GM12801 (cell line): Measurements from ENCODE around the gene BRPF1.

Experiments
- CTCF ChIP-seq: IDR thresholded peaks from one replicate; pipeline ENCODE4 v1.5.1; 2011; ENCODE audit warnings: control low read depth; ENCODE audit not compliant: insufficient read length; ENCODE audit errors: extremely low read depth

Gene BRPF1

GRCh38 chr3:9716801-9717555 lies 14.6 kb upstream of the BRPF1 start:
- no peak for TF ChIP-seq CTCF

GRCh38 chr3:9717563-9717962 lies 14.0 kb upstream of the BRPF1 start:
- TF ChIP-seq CTCF = no peak

GRCh38 chr3:9718118-9718517 lies 13.4 kb upstream of the BRPF1 start:
- TF ChIP-seq CTCF = no peak

GRCh38 chr3:9721015-9721699 lies 10.4 kb upstream of the BRPF1 start:
- TF ChIP-seq CTCF = no peak

- no peak for TF ChIP-seq CTCF
These were observed 9.9 kb upstream of the BRPF1 start for GRCh38 chr3:9721700-9722060.

- no peak for TF ChIP-seq CTCF
These were observed 5.6 kb upstream of the BRPF1 start for GRCh38 chr3:9725775-9726515.

GRCh38 chr3:9727041-9727595 lies 4.4 kb upstream of the BRPF1 start:
- no peak for TF ChIP-seq CTCF
